H9 (cell line): ENCODE results near the gene APOBEC3B. TPM values are rescaled to one million over a fixed set of nuclear protein-coding genes. Genes with fewer than 3 reads are reported as not detected.

ENCODE experiments used
- DNase-seq: peaks from one replicate; pipeline ENCODE4 v3.0.0-alpha.2; 2017
- H2AFZ ChIP-seq: one replicate; pipeline ENCODE4 v1.6.1; 2013; ENCODE audit warnings: mild to moderate bottlenecking, low read length, control low read depth, moderate library complexity
- H2AK5ac ChIP-seq: 2 replicates; pipeline ENCODE4 v1.6.1; 2013; ENCODE audit warnings: low read length, control low read depth, mixed read lengths; ENCODE audit not compliant: insufficient read length
- H2BK120ac ChIP-seq: one replicate; pipeline ENCODE4 v1.6.1; 2013; ENCODE audit warnings: low read depth, mild to moderate bottlenecking, low read length, control low read depth, inconsistent platforms; ENCODE audit not compliant: poor library complexity, severe bottlenecking
- H2BK12ac ChIP-seq: 2 replicates; pipeline ENCODE4 v1.6.1; 2013; ENCODE audit warnings: low read length, control low read depth, mixed read lengths, low read depth; ENCODE audit not compliant: insufficient read length
- H2BK15ac ChIP-seq: 2 replicates; pipeline ENCODE4 v1.6.1; 2013; ENCODE audit warnings: low read depth, low read length, control low read depth
- H2BK20ac ChIP-seq: one replicate; pipeline ENCODE4 v1.6.1; 2013; ENCODE audit warnings: low read depth, mild to moderate bottlenecking, low read length, control low read depth, inconsistent platforms; ENCODE audit not compliant: poor library complexity, severe bottlenecking
- H2BK5ac ChIP-seq: 2 replicates; pipeline ENCODE4 v1.6.1; 2013; ENCODE audit warnings: low read length, control low read depth, mixed read lengths; ENCODE audit not compliant: insufficient read length
- H3K14ac ChIP-seq: 2 replicates; pipeline ENCODE4 v1.6.1; 2013; ENCODE audit warnings: low read length, control low read depth; ENCODE audit not compliant: insufficient read depth
- H3K18ac ChIP-seq: 2 replicates; pipeline ENCODE4 v1.6.1; 2013; ENCODE audit warnings: low read depth, mild to moderate bottlenecking, mixed read lengths, low read length, control low read depth; ENCODE audit not compliant: insufficient read length
- H3K23ac ChIP-seq: 2 replicates; pipeline ENCODE4 v1.6.1; 2013; ENCODE audit warnings: low read length, control low read depth, mixed read lengths, low read depth; ENCODE audit not compliant: insufficient read length
- H3K23me2 ChIP-seq: 2 replicates; pipeline ENCODE4 v1.6.1; 2013; ENCODE audit warnings: low read depth, mild to moderate bottlenecking, mixed read lengths, low read length, control low read depth; ENCODE audit not compliant: insufficient read length, poor library complexity, severe bottlenecking
- H3K27ac ChIP-seq: 2 replicates; pipeline ENCODE4 v1.5.1; 2013; ENCODE audit warnings: low read length, control low read depth, mixed read lengths, low read depth; ENCODE audit not compliant: insufficient read length
- H3K27me3 ChIP-seq: 2 replicates; pipeline ENCODE4 v1.6.1; 2013; ENCODE audit warnings: low read length, control low read depth, inconsistent platforms; ENCODE audit not compliant: insufficient read depth
- H3K4ac ChIP-seq: 2 replicates; pipeline ENCODE4 v1.6.1; 2013; ENCODE audit warnings: low read depth, mild to moderate bottlenecking, control low read depth, inconsistent platforms, low read length, moderate library complexity
- H3K4me1 ChIP-seq: 2 replicates; pipeline ENCODE4 v1.6.1; 2013; ENCODE audit warnings: low read length, control low read depth, inconsistent platforms; ENCODE audit not compliant: insufficient read depth
- H3K4me2 ChIP-seq: 2 replicates; pipeline ENCODE4 v1.6.1; 2013; ENCODE audit warnings: low read length, control low read depth, mixed read lengths; ENCODE audit not compliant: insufficient read length, insufficient read depth
- H3K56ac ChIP-seq: 2 replicates; pipeline ENCODE4 v1.6.1; 2013; ENCODE audit warnings: low read depth, mild to moderate bottlenecking, mixed read lengths, low read length, control low read depth; ENCODE audit not compliant: insufficient read length
- H3K79me1 ChIP-seq: 2 replicates; pipeline ENCODE4 v1.6.1; 2013; ENCODE audit warnings: low read depth, mild to moderate bottlenecking, moderate library complexity, low read length, control low read depth, inconsistent platforms; ENCODE audit not compliant: insufficient read depth, poor library complexity, severe bottlenecking
- H3K79me2 ChIP-seq: 2 replicates; pipeline ENCODE4 v1.6.1; 2013; ENCODE audit warnings: low read length, control low read depth, inconsistent platforms; ENCODE audit not compliant: insufficient read depth
- H3K9ac ChIP-seq: 2 replicates; pipeline ENCODE4 v1.6.1; 2013; ENCODE audit warnings: low read length, control low read depth, mixed read lengths; ENCODE audit not compliant: insufficient read length; ENCODE audit errors: extremely low read depth
- H3K9me3 ChIP-seq: one replicate; pipeline ENCODE4 v1.6.1; 2013; ENCODE audit warnings: low read depth, low read length, inconsistent platforms; ENCODE audit not compliant: control insufficient read depth
- H3T11ph ChIP-seq: one replicate; pipeline ENCODE4 v1.6.1; 2013; ENCODE audit warnings: mild to moderate bottlenecking, low read length, control low read depth, inconsistent platforms
- H4K20me1 ChIP-seq: one replicate; pipeline ENCODE4 v1.6.1; 2013; ENCODE audit not compliant: control insufficient read depth, insufficient read length, insufficient read depth
- H4K5ac ChIP-seq: 2 replicates; pipeline ENCODE4 v1.6.1; 2013; ENCODE audit warnings: low read depth, mild to moderate bottlenecking, mixed read lengths, low read length, control low read depth; ENCODE audit not compliant: insufficient read length
- H4K8ac ChIP-seq: replicated peaks from 2 replicates; pipeline ENCODE4 v1.6.1; 2013; ENCODE audit warnings: low read length, control low read depth, mixed read lengths, low read depth; ENCODE audit not compliant: insufficient read length
- H4K91ac ChIP-seq: 2 replicates; pipeline ENCODE4 v1.6.1; 2013; ENCODE audit warnings: low read depth, mild to moderate bottlenecking, moderate library complexity, mixed read lengths, low read length, control low read depth; ENCODE audit not compliant: insufficient read length
- H3K27ac Mint-ChIP-seq, 3 experiments: 2 replicates in 2 of 3; 3 replicates in 1 of 3; pipeline ENCODE4 v1.8.0; 2020 to 2021; ENCODE audit warnings: mixed read lengths in 3 of 3, mild to moderate bottlenecking in 1 of 3, moderate library complexity in 1 of 3
- H3K27me3 Mint-ChIP-seq: 2 replicates; pipeline ENCODE4 v1.8.0; 2021; ENCODE audit warnings: low read depth, mild to moderate bottlenecking, moderate library complexity, mixed read lengths
- H3K36me3 Mint-ChIP-seq, 3 experiments: 2 replicates in 2 of 3; 3 replicates in 1 of 3; pipeline ENCODE4 v1.8.0; 2020 to 2021; ENCODE audit warnings: low read depth in 3 of 3, mixed read lengths in 3 of 3; ENCODE audit not compliant: insufficient read depth in 1 of 3
- H3K4me1 Mint-ChIP-seq, 2 experiments: 2 replicates each; pipeline ENCODE4 v1.8.0; 2020; ENCODE audit warnings: mixed read lengths in 2 of 2
- H3K4me3 Mint-ChIP-seq, 2 experiments: 2 replicates in 1 of 2; 3 replicates in 1 of 2; pipeline ENCODE4 v1.8.0; 2020 to 2021; ENCODE audit warnings: mild to moderate bottlenecking in 2 of 2, mixed read lengths in 2 of 2, moderate library complexity in 1 of 2
- H3K9me3 Mint-ChIP-seq, 2 experiments: 2 replicates in 1 of 2; 3 replicates in 1 of 2; pipeline ENCODE4 v1.8.0; 2020; ENCODE audit warnings: mild to moderate bottlenecking in 2 of 2, mixed read lengths in 2 of 2, moderate library complexity in 1 of 2
- WGBS: extraction: QIAGEN DNeasy Blood & Tissue Kit; methylation state at CpG from one replicate; pipeline ENCODE4 v1.1.7; 2013; ENCODE audit warnings: missing lambda C conversion rate, low lambda C conversion rate, mixed read lengths; ENCODE audit not compliant: insufficient read length; ENCODE audit errors: extremely low coverage; 5-methylcytosine and 5-hydroxymethylcytosine counted together
- total RNA-seq: library from RNA; stranded (reverse); gene quantifications from 2 replicates; pipeline ENCODE4 v1.2.1, GENCODE V29; 2021
- TF ChIP-seq, protein P1 (sequence below): fragments of 200-600 bp; sonication (generic); conservative IDR thresholded peaks from 3 replicates; pipeline ENCODE4 v1.8.0; 2021; ENCODE audit warnings: antibody characterized with exemption, mild to moderate bottlenecking

Gene APOBEC3B
- total RNA-seq, 1 experiment from 2014 or later = 29.0 TPM

DNA sequence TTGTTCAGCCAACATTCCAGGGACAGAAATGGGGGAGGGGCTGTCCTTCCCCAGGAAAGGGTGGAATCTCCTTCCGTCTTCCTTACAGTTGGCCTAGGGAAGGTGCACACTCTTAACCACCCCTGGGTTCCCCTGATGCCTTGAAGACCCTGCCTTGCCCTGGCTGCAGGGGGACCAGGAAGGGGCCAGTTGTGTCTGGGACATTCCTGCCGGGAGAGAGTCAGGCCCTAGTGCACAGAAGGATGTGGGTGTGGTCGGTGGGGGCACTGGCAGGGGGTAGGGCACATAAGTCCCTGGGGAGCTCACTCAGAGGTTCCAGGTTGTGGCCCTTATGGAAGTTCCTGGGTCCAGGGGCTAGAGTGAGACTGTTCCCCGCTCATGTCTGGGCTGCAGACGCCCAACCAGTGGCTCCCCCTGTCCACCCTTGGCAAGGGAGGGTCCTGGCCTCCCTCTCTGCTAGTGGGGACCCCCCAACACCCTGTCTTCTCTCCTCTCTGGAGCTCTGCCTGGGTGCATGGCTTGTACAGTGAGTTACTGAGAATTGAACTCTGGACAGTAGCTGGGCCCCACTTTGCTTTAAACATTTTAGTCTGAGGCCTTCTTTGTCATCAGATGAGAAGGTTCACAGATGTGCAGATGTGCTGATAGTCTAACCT lies 26.8 kb upstream of the APOBEC3B start:
- H2AK5ac ChIP-seq = no peak overlapping the region
- H3K79me2 ChIP-seq = no peaks in the 10 kb centered on the region
- no CpG with 5 or more reads among the region's 5 CpGs for WGBS
- no peaks in the 10 kb centered on the region for H3K9me3 ChIP-seq
- H4K8ac ChIP-seq = no peak overlapping the region
- H3K79me1 ChIP-seq = no peaks in the 10 kb centered on the region
- no peaks in the 10 kb centered on the region for H3K23me2 ChIP-seq
- H3K14ac ChIP-seq = no peak overlapping the region
- H2BK20ac ChIP-seq = no peak overlapping the region
- H2BK5ac ChIP-seq = no peak overlapping the region
- no peaks in the 10 kb centered on the region for H3K4me1 ChIP-seq
- no peaks in the 10 kb centered on the region for H3K9me3 Mint-ChIP-seq
- H3K23ac ChIP-seq = no peak overlapping the region
- TF ChIP-seq, protein P1, sequence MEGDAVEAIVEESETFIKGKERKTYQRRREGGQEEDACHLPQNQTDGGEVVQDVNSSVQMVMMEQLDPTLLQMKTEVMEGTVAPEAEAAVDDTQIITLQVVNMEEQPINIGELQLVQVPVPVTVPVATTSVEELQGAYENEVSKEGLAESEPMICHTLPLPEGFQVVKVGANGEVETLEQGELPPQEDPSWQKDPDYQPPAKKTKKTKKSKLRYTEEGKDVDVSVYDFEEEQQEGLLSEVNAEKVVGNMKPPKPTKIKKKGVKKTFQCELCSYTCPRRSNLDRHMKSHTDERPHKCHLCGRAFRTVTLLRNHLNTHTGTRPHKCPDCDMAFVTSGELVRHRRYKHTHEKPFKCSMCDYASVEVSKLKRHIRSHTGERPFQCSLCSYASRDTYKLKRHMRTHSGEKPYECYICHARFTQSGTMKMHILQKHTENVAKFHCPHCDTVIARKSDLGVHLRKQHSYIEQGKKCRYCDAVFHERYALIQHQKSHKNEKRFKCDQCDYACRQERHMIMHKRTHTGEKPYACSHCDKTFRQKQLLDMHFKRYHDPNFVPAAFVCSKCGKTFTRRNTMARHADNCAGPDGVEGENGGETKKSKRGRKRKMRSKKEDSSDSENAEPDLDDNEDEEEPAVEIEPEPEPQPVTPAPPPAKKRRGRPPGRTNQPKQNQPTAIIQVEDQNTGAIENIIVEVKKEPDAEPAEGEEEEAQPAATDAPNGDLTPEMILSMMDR = no peak
- H4K20me1 ChIP-seq = no peaks in the 10 kb centered on the region
- no peak overlapping the region; a peak in 1 of 5 replicates for H3K4me3 Mint-ChIP-seq
- H3K27ac Mint-ChIP-seq = peak overlapping the region in 1 of 3 experiments; percentile 17; a peak in 1 of 7 replicates
- peaks cover 3 to 4% of the 10 kb centered on the region in 2 experiments; a peak in 3 of 4 replicates for H3K4me1 Mint-ChIP-seq
- H3K36me3 Mint-ChIP-seq = no peaks in the 10 kb centered on the region
- H2BK120ac ChIP-seq = no peak overlapping the region
- no peak overlapping the region for H3K4me2 ChIP-seq
- H2BK15ac ChIP-seq = no peak overlapping the region
- H4K91ac ChIP-seq = no peak overlapping the region
- H3K4ac ChIP-seq = no peak overlapping the region
- H3K9ac ChIP-seq = no peak overlapping the region
- DNase-seq = peak; percentile 25
- no peaks in the 10 kb centered on the region for H3K27me3 ChIP-seq
- no peak overlapping the region for H2AFZ ChIP-seq
- H3K18ac ChIP-seq = no peak overlapping the region
- no peak overlapping the region for H3T11ph ChIP-seq
- no peak overlapping the region for H4K5ac ChIP-seq
- H3K56ac ChIP-seq = no peak overlapping the region
- peaks cover 27% of the 10 kb centered on the region for H3K27me3 Mint-ChIP-seq
- H2BK12ac ChIP-seq = no peak overlapping the region
- no peak overlapping the region for H3K27ac ChIP-seq
